ENCODE measurements around the gene BLVRB.
A peak's percentile ranks its signal among the peaks of the same experiment; 100 is the strongest.

Gene BLVRB

GRCh38 chr19:40449506-40449905 lies 16.0 kb downstream of the BLVRB start:
- Histone ChIP-seq H3K36me3 (ENCODE audit: insufficient read depth, low read length) (no peaks in the 10 kb centered on the region), H3K27ac (no peak overlapping the region), H3K4me3 (no peak overlapping the region), H3K9me3 (ENCODE audit: low read depth, low read length) (no peaks in the 10 kb centered on the region), H3K9ac (ENCODE audit: insufficient read length) (no peak overlapping the region)
- TF ChIP-seq FOXP2 (optimal IDR thresholded peaks at IDR 0.05; ENCODE audit: control extremely low read depth, extremely low read length, insufficient read depth) (no peak), POLR2AphosphoS5 (IDR thresholded peaks at IDR 0.05; ENCODE audit: borderline replicate concordance, low read depth, low read length) (no peak), EZH2 (IDR thresholded peaks at IDR 0.05) (no peak)
- DNase-seq (ENCODE audit: low read depth, low spot score) = no peak

- Histone ChIP-seq H3K9ac (ENCODE audit: insufficient read length) (no peak overlapping the region), H3K36me3 (ENCODE audit: insufficient read depth, low read length) (peaks cover 10% of the 10 kb centered on the region), H3K9me3 (ENCODE audit: low read depth, low read length) (no peaks in the 10 kb centered on the region), H3K4me3 (no peak overlapping the region), H3K27ac (no peak overlapping the region)
- DNase-seq (ENCODE audit: low read depth, low spot score) = no peak
- no peak for TF ChIP-seq FOXP2 (optimal IDR thresholded peaks at IDR 0.05; ENCODE audit: control extremely low read depth, extremely low read length, insufficient read depth)
- no peak for TF ChIP-seq POLR2AphosphoS5 (IDR thresholded peaks at IDR 0.05; ENCODE audit: borderline replicate concordance, low read depth, low read length)
- no peak for TF ChIP-seq EZH2 (IDR thresholded peaks at IDR 0.05)
These were observed 19.2 kb downstream of the BLVRB start for GRCh38 chr19:40446263-40446784.

GRCh38 chr19:40445780-40446262 lies 19.7 kb downstream of the BLVRB start:
- TF ChIP-seq EZH2 (IDR thresholded peaks at IDR 0.05) (no peak), FOXP2 (optimal IDR thresholded peaks at IDR 0.05; ENCODE audit: control extremely low read depth, extremely low read length, insufficient read depth) (no peak), POLR2AphosphoS5 (IDR thresholded peaks at IDR 0.05; ENCODE audit: borderline replicate concordance, low read depth, low read length) (no peak)
- no peak overlapping the region for H3K9ac ChIP-seq (ENCODE audit: insufficient read length)
- DNase-seq (ENCODE audit: low read depth, low spot score) = no peak
- H3K4me3 ChIP-seq = no peak overlapping the region
- peaks cover 15% of the 10 kb centered on the region for H3K36me3 ChIP-seq (ENCODE audit: insufficient read depth, low read length)
- no peaks in the 10 kb centered on the region for H3K9me3 ChIP-seq (ENCODE audit: low read depth, low read length)
- no peak overlapping the region for H3K27ac ChIP-seq

GRCh38 chr19:40444825-40445312 lies 20.7 kb downstream of the BLVRB start:
- TF ChIP-seq POLR2AphosphoS5 (IDR thresholded peaks at IDR 0.05; ENCODE audit: borderline replicate concordance, low read depth, low read length) (peak; percentile 73), EZH2 (IDR thresholded peaks at IDR 0.05) (no peak)
- no peak for DNase-seq (ENCODE audit: low read depth, low spot score)
- peak overlapping the region; percentile 85 for H3K27ac ChIP-seq

GRCh38 chr19:40444000-40444824 lies 21.3 kb downstream of the BLVRB start, which contains the start of gene SERTAD3:
Gene SERTAD3, minus strand, starts transcription at chr19:40444335. Its CDS starts 2,255 bp downstream, at chr19:40442080.
- no peaks in the 10 kb centered on the region for H3K9me3 ChIP-seq (ENCODE audit: low read depth, low read length)
- TF ChIP-seq POLR2AphosphoS5 (IDR thresholded peaks at IDR 0.05; ENCODE audit: borderline replicate concordance, low read depth, low read length) = peak; percentile 87; the same call in 1 of the 2 replicates
- peak; percentile 43 for TF ChIP-seq FOXP2 (optimal IDR thresholded peaks at IDR 0.05; ENCODE audit: control extremely low read depth, extremely low read length, insufficient read depth)
- TF ChIP-seq EZH2 (IDR thresholded peaks at IDR 0.05) = no peak
- H3K4me3 ChIP-seq = peak within 1 kb of the TSS; percentile 100
- H3K27ac ChIP-seq = peak within 1 kb of the TSS; percentile 98
- DNase-seq (ENCODE audit: low read depth, low spot score) = peak; percentile 69
- H3K9ac ChIP-seq (ENCODE audit: insufficient read length) = peak within 1 kb of the TSS; percentile 95
- peaks cover 21% of the 10 kb centered on the region for H3K36me3 ChIP-seq (ENCODE audit: insufficient read depth, low read length)

More at GRCh38 chr19:40444825-40445312, 20.7 kb downstream of the BLVRB start:
- peak overlapping the region; percentile 100 for H3K4me3 ChIP-seq
- peak overlapping the region; percentile 74 for H3K9ac ChIP-seq (ENCODE audit: insufficient read length)
- peaks cover 21% of the 10 kb centered on the region for H3K36me3 ChIP-seq (ENCODE audit: insufficient read depth, low read length)
- H3K9me3 ChIP-seq (ENCODE audit: low read depth, low read length) = no peaks in the 10 kb centered on the region

GRCh38 chr19:40443131-40443999 lies 22.2 kb downstream of the BLVRB start:
- H3K27ac ChIP-seq = peak overlapping the region; percentile 98
- TF ChIP-seq POLR2AphosphoS5 (IDR thresholded peaks at IDR 0.05; ENCODE audit: borderline replicate concordance, low read depth, low read length) (peak; percentile 83), EZH2 (IDR thresholded peaks at IDR 0.05) (no peak), FOXP2 (optimal IDR thresholded peaks at IDR 0.05; ENCODE audit: control extremely low read depth, extremely low read length, insufficient read depth) (no peak)
- peaks cover 21% of the 10 kb centered on the region for H3K36me3 ChIP-seq (ENCODE audit: insufficient read depth, low read length)
- peak overlapping the region; percentile 100 for H3K4me3 ChIP-seq
- peak overlapping the region; percentile 95 for H3K9ac ChIP-seq (ENCODE audit: insufficient read length)
- peak; percentile 97 for DNase-seq (ENCODE audit: low read depth, low spot score)
- H3K9me3 ChIP-seq (ENCODE audit: low read depth, low read length) = no peaks in the 10 kb centered on the region

- TF ChIP-seq EZH2 (IDR thresholded peaks at IDR 0.05) = no peak
- no peak for TF ChIP-seq FOXP2 (optimal IDR thresholded peaks at IDR 0.05; ENCODE audit: control extremely low read depth, extremely low read length, insufficient read depth)
- TF ChIP-seq POLR2AphosphoS5 (IDR thresholded peaks at IDR 0.05; ENCODE audit: borderline replicate concordance, low read depth, low read length) = no peak
- H3K36me3 ChIP-seq (ENCODE audit: insufficient read depth, low read length) = peaks cover 21% of the 10 kb centered on the region
- H3K9ac ChIP-seq (ENCODE audit: insufficient read length) = peak overlapping the region; percentile 87
- peak overlapping the region; percentile 90 for H3K27ac ChIP-seq
- H3K9me3 ChIP-seq (ENCODE audit: low read depth, low read length) = no peaks in the 10 kb centered on the region
- DNase-seq (ENCODE audit: low read depth, low spot score) = no peak
- peak overlapping the region; percentile 100 for H3K4me3 ChIP-seq
These were observed 23.0 kb downstream of the BLVRB start for GRCh38 chr19:40442328-40443130.

Data from SK-N-MC (cell line).